ENCODE data around the gene PGK1. TPM values are rescaled to one million over a fixed set of nuclear protein-coding genes. Genes with fewer than 3 reads are reported as not detected.

The PGK1 gene
- total RNA-seq, 1 donor from 2014 or later: 259 TPM

GRCh38 chrX:78103001-78103622 lies 936 bp upstream of the PGK1 start:
- peaks cover 41% of the 10 kb centered on the region for H3K4me1 Mint-ChIP-seq
- peak overlapping the region; percentile 21 for H3K27ac Mint-ChIP-seq
- no peak for TF ChIP-seq CTCF (IDR thresholded peaks at IDR 0.05; ENCODE audit: unreplicated experiment)
- no peak for DNase-seq (ENCODE audit: low spot score in 2 of 2, unreplicated experiment in 2 of 2)
- H3K9me3 Mint-ChIP-seq: peaks cover 33% of the 10 kb centered on the region
- no peaks in the 10 kb centered on the region for H3K27me3 Mint-ChIP-seq (ENCODE audit: low read depth)
- peaks cover 4% of the 10 kb centered on the region for H3K36me3 Mint-ChIP-seq
- H3K4me3 Mint-ChIP-seq: peak overlapping the region; percentile 78

GRCh38 chrX:78104447-78105176 lies 564 bp downstream of the PGK1 start:
- Mint-ChIP-seq H3K9me3 (peaks cover 29% of the 10 kb centered on the region), H3K27ac (peak overlapping the region; percentile 94), H3K36me3 (peaks cover 4% of the 10 kb centered on the region), H3K27me3 (ENCODE audit: low read depth) (no peaks in the 10 kb centered on the region), H3K4me3 (peak overlapping the region; percentile 78), H3K4me1 (peaks cover 51% of the 10 kb centered on the region)
- no peak for DNase-seq (ENCODE audit: low spot score in 2 of 2, unreplicated experiment in 2 of 2)
- no peak for TF ChIP-seq CTCF (IDR thresholded peaks at IDR 0.05; ENCODE audit: unreplicated experiment)

- peaks cover 51% of the 10 kb centered on the region for H3K4me1 Mint-ChIP-seq
- peaks cover 20% of the 10 kb centered on the region for H3K9me3 Mint-ChIP-seq
- H3K4me3 Mint-ChIP-seq: peak overlapping the region; percentile 78
- TF ChIP-seq CTCF (IDR thresholded peaks at IDR 0.05; ENCODE audit: unreplicated experiment): no peak
- peak overlapping the region; percentile 76 for H3K27ac Mint-ChIP-seq
- H3K27me3 Mint-ChIP-seq (ENCODE audit: low read depth): no peaks in the 10 kb centered on the region
- no peak for DNase-seq (ENCODE audit: low spot score in 2 of 2, unreplicated experiment in 2 of 2)
- H3K36me3 Mint-ChIP-seq: peaks cover 4% of the 10 kb centered on the region
Measured at GRCh38 chrX:78105944-78106650, 2.0 kb downstream of the PGK1 start.

- Mint-ChIP-seq H3K4me3 (peak overlapping the region; percentile 78), H3K9me3 (peaks cover 17% of the 10 kb centered on the region), H3K4me1 (peaks cover 51% of the 10 kb centered on the region), H3K36me3 (peaks cover 8% of the 10 kb centered on the region), H3K27ac (peak overlapping the region; percentile 13), H3K27me3 (ENCODE audit: low read depth) (no peaks in the 10 kb centered on the region)
- DNase-seq (ENCODE audit: low spot score in 2 of 2, unreplicated experiment in 2 of 2): no peak
- TF ChIP-seq CTCF (IDR thresholded peaks at IDR 0.05; ENCODE audit: unreplicated experiment): no peak
Measured at GRCh38 chrX:78106651-78106986, 2.6 kb downstream of the PGK1 start.

GRCh38 chrX:78109458-78109857 lies 5.4 kb downstream of the PGK1 start:
- Mint-ChIP-seq H3K36me3 (peaks cover 10% of the 10 kb centered on the region), H3K27ac (no peak overlapping the region), H3K4me3 (no peak overlapping the region), H3K27me3 (ENCODE audit: low read depth) (no peaks in the 10 kb centered on the region), H3K9me3 (peaks cover 12% of the 10 kb centered on the region), H3K4me1 (peaks cover 39% of the 10 kb centered on the region)
- no peak for DNase-seq (ENCODE audit: low spot score in 2 of 2, unreplicated experiment in 2 of 2)
- TF ChIP-seq CTCF (IDR thresholded peaks at IDR 0.05; ENCODE audit: unreplicated experiment): no peak

Data from mesothelial cell of epicardium (in vitro differentiated cells).